Measurements from ENCODE around the gene DDX56.
"Not testable (repeated sequence)": the region's sequence is repeated elsewhere in the genome, so short reads cannot be mapped to it uniquely, and the experiment has no call there.

The DDX56 gene

DNA sequence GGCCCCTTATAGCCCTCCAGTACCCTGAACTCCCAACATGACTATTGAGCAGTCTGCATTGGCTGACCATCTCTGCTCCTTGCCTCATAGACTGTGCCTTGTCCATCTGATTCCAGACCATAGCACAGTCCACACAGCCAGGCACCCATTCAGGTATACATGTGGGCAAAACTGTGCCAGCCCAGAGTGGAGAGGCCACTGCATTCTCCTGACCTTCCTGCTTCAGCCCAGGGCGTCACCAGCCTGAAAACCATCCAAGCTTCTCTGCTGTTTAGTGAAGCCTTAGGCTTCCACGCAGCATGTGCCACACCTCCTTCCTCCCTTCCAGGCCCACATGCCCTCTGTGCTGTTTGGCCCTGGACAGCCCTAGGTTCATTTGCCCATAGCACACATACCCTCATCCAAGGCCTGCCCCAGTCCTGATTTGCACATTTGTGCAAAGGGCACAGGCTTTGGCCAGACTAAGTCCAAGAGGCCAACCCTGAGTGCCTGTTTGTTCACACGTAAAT, 10.5 kb downstream of the DDX56 start:
- no peak for DNase-seq

DNA sequence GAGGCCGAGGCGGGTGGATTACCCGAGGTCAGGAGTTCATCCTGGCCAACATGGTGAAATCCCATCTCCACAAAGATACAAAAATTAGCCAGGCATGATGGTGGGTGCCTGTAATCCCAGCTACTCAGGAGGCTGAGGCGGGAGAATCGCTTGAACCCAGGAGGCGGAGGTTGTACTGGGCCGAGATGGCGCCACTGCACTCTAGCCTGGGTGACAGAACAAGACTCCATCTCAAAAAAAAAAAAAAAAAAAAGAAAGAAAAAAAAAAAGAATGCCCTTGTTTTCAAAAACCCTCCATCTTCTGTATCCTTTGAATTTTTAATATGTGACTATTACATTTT, 11.1 kb downstream of the DDX56 start:
- H3K9me3 ChIP-seq (ENCODE audit: control insufficient read depth, low read length); H3K27me3 ChIP-seq (replicated peaks; ENCODE audit: control insufficient read depth, insufficient read depth, low read length, poor library complexity, severe bottlenecking); H3K4me1 ChIP-seq (ENCODE audit: control insufficient read depth, insufficient read depth, low read length, poor library complexity, severe bottlenecking); H3K4me3 ChIP-seq (ENCODE audit: insufficient read depth, low read depth, low read length, poor library complexity, severe bottlenecking); DNase-seq; H3K27ac ChIP-seq (ENCODE audit: insufficient read depth, low read length, poor library complexity, severe bottlenecking): not testable (repeated sequence)
- H3K36me3 ChIP-seq (ENCODE audit: control insufficient read depth, insufficient read depth, low read length), result peaks cover 36% of the 10 kb centered on the region

More for the DNA sequence above, 10.5 kb downstream of the DDX56 start:
- H3K4me1 ChIP-seq (ENCODE audit: control insufficient read depth, insufficient read depth, low read length, poor library complexity, severe bottlenecking), result no peaks in the 10 kb centered on the region
- H3K36me3 ChIP-seq (ENCODE audit: control insufficient read depth, insufficient read depth, low read length), result peaks cover 42% of the 10 kb centered on the region
- H3K4me3 ChIP-seq (ENCODE audit: insufficient read depth, low read depth, low read length, poor library complexity, severe bottlenecking), result no peak overlapping the region
- H3K9me3 ChIP-seq (ENCODE audit: control insufficient read depth, low read length), result no peaks in the 10 kb centered on the region
- H3K27me3 ChIP-seq (replicated peaks; ENCODE audit: control insufficient read depth, insufficient read depth, low read length, poor library complexity, severe bottlenecking), result no peaks in the 10 kb centered on the region
- H3K27ac ChIP-seq (ENCODE audit: insufficient read depth, low read length, poor library complexity, severe bottlenecking), result no peak overlapping the region

DNA sequence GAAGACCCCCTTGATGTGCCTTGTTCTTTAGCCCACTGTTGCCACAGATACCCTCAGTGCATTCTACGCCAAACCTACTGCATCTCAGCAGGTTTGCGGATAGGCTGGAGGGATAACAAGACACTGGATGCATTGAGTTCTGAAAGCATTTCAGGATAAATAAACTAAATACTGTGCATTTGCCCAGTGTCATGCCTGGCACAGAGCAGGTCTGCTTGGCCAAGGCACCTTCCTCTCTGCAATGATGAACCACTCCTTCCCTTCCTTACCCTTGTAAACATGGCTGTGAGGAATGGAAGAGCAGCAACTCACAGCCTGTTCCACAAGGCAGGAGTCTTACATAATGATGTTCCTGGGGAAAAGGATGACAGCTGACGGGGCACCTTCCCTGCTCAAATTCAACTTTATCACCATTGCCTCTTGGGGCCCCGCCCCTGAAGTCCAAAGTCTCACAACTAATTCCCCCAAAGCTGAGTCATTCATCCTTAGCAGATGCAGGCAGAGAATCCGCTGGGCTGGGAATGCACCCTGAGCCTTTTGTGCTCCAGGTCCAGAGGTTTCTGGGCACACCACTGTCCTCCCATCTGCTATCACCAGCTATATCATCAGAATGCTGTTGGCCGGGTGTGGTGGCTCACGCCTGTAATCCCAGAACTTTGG, 11.6 kb downstream of the DDX56 start:
- no peak overlapping the region for H3K4me3 ChIP-seq (ENCODE audit: insufficient read depth, low read depth, low read length, poor library complexity, severe bottlenecking)
- DNase-seq, result no peak
- H3K4me1 ChIP-seq (ENCODE audit: control insufficient read depth, insufficient read depth, low read length, poor library complexity, severe bottlenecking), result no peaks in the 10 kb centered on the region
- H3K36me3 ChIP-seq (ENCODE audit: control insufficient read depth, insufficient read depth, low read length), result peaks cover 31% of the 10 kb centered on the region
- H3K9me3 ChIP-seq (ENCODE audit: control insufficient read depth, low read length), result no peaks in the 10 kb centered on the region
- H3K27ac ChIP-seq (ENCODE audit: insufficient read depth, low read length, poor library complexity, severe bottlenecking), result no peak overlapping the region
- no peaks in the 10 kb centered on the region for H3K27me3 ChIP-seq (replicated peaks; ENCODE audit: control insufficient read depth, insufficient read depth, low read length, poor library complexity, severe bottlenecking)

DNA sequence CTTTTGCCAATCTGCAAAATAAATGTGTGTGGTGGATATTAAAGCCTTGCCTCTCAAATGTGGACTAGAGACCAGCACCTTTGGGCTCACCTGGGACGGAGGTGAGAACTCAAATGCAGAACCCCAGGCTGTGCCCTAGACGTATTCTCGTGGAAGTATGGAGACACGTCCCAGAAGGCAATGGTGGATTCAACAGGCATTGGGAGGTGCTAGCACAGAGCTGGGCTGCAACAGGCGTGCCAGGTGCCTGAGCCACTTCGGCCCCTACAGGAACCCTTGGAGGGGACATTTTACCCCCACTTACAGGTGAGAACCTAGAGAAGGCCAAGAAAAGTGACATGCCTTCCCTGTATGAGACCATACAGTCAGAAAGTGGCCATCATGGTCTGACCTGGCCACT, 12.2 kb downstream of the DDX56 start:
- H3K4me1 ChIP-seq (ENCODE audit: control insufficient read depth, insufficient read depth, low read length, poor library complexity, severe bottlenecking), result no peaks in the 10 kb centered on the region
- no peak for DNase-seq
- peaks cover 25% of the 10 kb centered on the region for H3K36me3 ChIP-seq (ENCODE audit: control insufficient read depth, insufficient read depth, low read length)
- H3K4me3 ChIP-seq (ENCODE audit: insufficient read depth, low read depth, low read length, poor library complexity, severe bottlenecking), result no peak overlapping the region
- H3K27me3 ChIP-seq (replicated peaks; ENCODE audit: control insufficient read depth, insufficient read depth, low read length, poor library complexity, severe bottlenecking), result no peaks in the 10 kb centered on the region
- no peaks in the 10 kb centered on the region for H3K9me3 ChIP-seq (ENCODE audit: control insufficient read depth, low read length)
- H3K27ac ChIP-seq (ENCODE audit: insufficient read depth, low read length, poor library complexity, severe bottlenecking), result no peak overlapping the region

DNA sequence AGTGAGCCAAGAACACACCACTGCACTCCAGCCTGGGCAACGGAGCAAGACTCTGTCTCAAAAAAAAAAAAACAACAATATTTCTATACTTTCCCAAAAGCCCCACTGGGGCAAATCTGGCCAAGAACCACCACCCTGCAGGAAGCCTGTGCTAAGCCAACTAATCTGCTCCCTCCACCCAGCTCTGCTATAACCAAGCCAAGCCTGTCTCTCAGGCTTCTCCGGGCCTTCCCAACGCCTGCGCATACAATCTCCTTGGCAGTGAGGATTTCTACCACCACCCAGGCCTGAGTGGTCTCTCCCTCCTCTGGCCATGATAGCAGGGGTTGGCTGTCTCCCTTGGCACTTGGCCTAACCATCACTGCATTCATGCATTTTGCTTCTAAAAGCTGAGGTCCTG, 14.2 kb downstream of the DDX56 start:
- no peaks in the 10 kb centered on the region for H3K9me3 ChIP-seq (ENCODE audit: control insufficient read depth, low read length)
- no peaks in the 10 kb centered on the region for H3K4me1 ChIP-seq (ENCODE audit: control insufficient read depth, insufficient read depth, low read length, poor library complexity, severe bottlenecking)
- DNase-seq, result no peak
- no peak overlapping the region for H3K4me3 ChIP-seq (ENCODE audit: insufficient read depth, low read depth, low read length, poor library complexity, severe bottlenecking)
- H3K27me3 ChIP-seq (replicated peaks; ENCODE audit: control insufficient read depth, insufficient read depth, low read length, poor library complexity, severe bottlenecking), result no peaks in the 10 kb centered on the region
- H3K27ac ChIP-seq (ENCODE audit: insufficient read depth, low read length, poor library complexity, severe bottlenecking), result no peak overlapping the region
- peaks cover 8% of the 10 kb centered on the region for H3K36me3 ChIP-seq (ENCODE audit: control insufficient read depth, insufficient read depth, low read length)

DNA sequence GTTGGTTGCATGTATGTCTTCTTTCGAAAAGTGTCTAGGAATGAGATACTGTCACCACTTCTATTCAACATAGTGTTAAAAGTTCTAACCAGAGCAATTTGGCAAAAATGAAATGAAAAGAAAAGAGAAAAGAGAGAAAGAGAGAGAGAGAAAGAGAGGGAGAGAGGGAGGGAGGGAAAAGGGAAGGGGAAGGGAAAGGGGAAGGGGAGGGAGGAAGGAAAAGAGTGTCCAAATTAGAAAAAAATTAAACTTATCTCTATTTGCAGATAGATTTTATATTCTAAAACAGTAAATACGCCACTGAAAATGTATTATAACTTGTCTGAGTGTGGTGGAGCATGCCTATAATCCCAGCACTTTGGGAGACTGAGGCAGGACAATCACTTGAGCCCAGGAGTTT, 16.2 kb downstream of the DDX56 start:
- Histone ChIP-seq H3K4me3 (ENCODE audit: insufficient read depth, low read depth, low read length, poor library complexity, severe bottlenecking) (no peak overlapping the region), H3K27ac (ENCODE audit: insufficient read depth, low read length, poor library complexity, severe bottlenecking) (no peak overlapping the region), H3K9me3 (ENCODE audit: control insufficient read depth, low read length) (no peaks in the 10 kb centered on the region), H3K36me3 (ENCODE audit: control insufficient read depth, insufficient read depth, low read length) (no peaks in the 10 kb centered on the region), H3K27me3 (replicated peaks; ENCODE audit: control insufficient read depth, insufficient read depth, low read length, poor library complexity, severe bottlenecking) (no peaks in the 10 kb centered on the region), H3K4me1 (ENCODE audit: control insufficient read depth, insufficient read depth, low read length, poor library complexity, severe bottlenecking) (no peaks in the 10 kb centered on the region)
- DNase-seq, result no peak

DNA sequence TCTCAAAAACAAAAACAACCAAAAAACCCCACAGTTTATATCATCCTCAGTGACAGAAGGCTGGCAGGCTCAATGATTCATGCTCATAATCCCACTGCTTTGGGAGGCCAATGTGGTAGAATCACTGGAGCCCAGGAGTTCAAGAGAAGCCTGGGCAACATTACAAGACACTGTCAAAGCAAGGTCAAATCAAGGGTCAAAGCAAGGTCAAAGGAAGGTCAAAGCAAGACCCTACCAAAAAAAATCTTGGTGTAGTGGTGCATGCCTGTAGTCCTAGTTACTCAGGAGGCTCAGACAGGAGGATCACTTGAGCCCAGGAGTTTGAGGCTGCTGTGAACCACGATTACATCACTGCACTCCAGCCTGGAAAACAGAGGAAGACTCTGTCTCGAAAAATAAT, 18.4 kb downstream of the DDX56 start:
- DNase-seq, result no peak

DNA sequence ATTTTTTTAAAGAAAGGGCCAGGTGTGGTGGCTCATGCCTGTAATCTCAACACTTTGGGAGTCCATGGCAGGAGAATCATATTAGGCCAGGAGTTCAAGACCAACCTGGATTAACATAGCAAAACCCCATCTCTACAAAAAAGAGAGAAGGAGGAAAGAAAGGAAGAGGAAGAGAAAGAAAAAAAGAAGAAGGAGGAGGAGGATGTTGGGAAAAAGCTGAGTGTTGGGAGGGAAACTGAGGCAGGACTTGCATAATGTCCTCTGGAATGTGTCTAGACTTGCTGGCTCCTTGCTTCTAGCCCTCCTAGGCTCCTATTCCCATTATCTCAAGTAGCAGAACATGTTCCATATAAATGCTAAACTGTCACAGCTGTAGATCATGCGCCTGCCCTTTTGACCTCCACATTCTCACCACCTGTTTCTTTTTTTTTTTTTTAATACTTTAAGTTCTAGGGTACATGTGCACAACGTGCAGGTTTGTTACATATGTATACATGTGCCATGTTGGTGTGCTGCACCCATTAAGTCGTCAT, 21.2 kb downstream of the DDX56 start:
- H3K36me3 ChIP-seq (ENCODE audit: control insufficient read depth, insufficient read depth, low read length); H3K27me3 ChIP-seq (replicated peaks; ENCODE audit: control insufficient read depth, insufficient read depth, low read length, poor library complexity, severe bottlenecking); H3K4me3 ChIP-seq (ENCODE audit: insufficient read depth, low read depth, low read length, poor library complexity, severe bottlenecking); H3K27ac ChIP-seq (ENCODE audit: insufficient read depth, low read length, poor library complexity, severe bottlenecking); H3K9me3 ChIP-seq (ENCODE audit: control insufficient read depth, low read length); H3K4me1 ChIP-seq (ENCODE audit: control insufficient read depth, insufficient read depth, low read length, poor library complexity, severe bottlenecking); DNase-seq: not testable (repeated sequence)

More for the DNA sequence above, 18.4 kb downstream of the DDX56 start:
- H3K27ac ChIP-seq (ENCODE audit: insufficient read depth, low read length, poor library complexity, severe bottlenecking), result no peak overlapping the region
- no peak overlapping the region for H3K4me3 ChIP-seq (ENCODE audit: insufficient read depth, low read depth, low read length, poor library complexity, severe bottlenecking)
- no peaks in the 10 kb centered on the region for H3K9me3 ChIP-seq (ENCODE audit: control insufficient read depth, low read length)
- no peaks in the 10 kb centered on the region for H3K27me3 ChIP-seq (replicated peaks; ENCODE audit: control insufficient read depth, insufficient read depth, low read length, poor library complexity, severe bottlenecking)
- H3K4me1 ChIP-seq (ENCODE audit: control insufficient read depth, insufficient read depth, low read length, poor library complexity, severe bottlenecking), result no peaks in the 10 kb centered on the region
- H3K36me3 ChIP-seq (ENCODE audit: control insufficient read depth, insufficient read depth, low read length), result no peaks in the 10 kb centered on the region

DNA sequence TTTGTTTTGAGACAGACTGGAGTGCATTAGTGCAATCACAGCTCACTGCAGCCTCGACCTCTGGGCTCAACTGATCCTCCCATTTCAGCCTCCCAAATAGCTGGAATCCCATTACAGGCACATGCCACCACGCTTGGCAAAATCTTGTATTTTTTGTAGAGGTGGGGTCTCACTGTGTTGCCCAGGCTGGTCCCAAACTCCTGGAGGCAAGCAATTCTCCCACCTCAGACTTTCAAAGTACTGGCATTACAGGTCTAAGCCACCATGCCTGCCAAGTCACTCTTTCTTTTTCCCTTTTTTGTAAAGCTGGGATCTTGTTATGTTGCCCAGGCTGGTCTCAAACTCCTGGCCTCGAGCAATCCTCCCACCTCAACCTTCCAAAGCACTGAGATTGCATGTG, 24.3 kb downstream of the DDX56 start:
- no peak for DNase-seq
- Histone ChIP-seq H3K27me3 (replicated peaks; ENCODE audit: control insufficient read depth, insufficient read depth, low read length, poor library complexity, severe bottlenecking) (no peaks in the 10 kb centered on the region), H3K4me1 (ENCODE audit: control insufficient read depth, insufficient read depth, low read length, poor library complexity, severe bottlenecking) (no peaks in the 10 kb centered on the region), H3K4me3 (ENCODE audit: insufficient read depth, low read depth, low read length, poor library complexity, severe bottlenecking) (no peak overlapping the region), H3K9me3 (ENCODE audit: control insufficient read depth, low read length) (no peaks in the 10 kb centered on the region), H3K27ac (ENCODE audit: insufficient read depth, low read length, poor library complexity, severe bottlenecking) (no peak overlapping the region), H3K36me3 (ENCODE audit: control insufficient read depth, insufficient read depth, low read length) (no peaks in the 10 kb centered on the region)

DNA sequence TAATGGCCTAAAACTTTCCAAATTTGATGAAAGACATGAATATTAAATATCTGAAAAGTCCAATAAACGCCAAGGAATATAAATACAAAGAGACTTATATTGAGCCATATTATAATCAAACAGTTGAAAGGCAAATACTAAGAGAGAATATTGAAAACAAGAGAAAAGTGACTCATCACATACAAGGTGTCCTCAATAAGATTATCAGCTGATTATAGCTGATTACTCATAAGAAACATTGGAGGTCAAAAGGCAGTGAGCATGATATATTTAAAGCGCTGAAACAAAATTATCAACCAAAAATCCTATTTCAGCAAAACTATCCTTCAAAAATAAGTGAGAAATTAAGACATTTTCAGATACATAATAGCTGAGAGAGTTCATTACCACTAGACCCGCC, 24.8 kb downstream of the DDX56 start:
- no peak overlapping the region for H3K4me3 ChIP-seq (ENCODE audit: insufficient read depth, low read depth, low read length, poor library complexity, severe bottlenecking)
- H3K27me3 ChIP-seq (replicated peaks; ENCODE audit: control insufficient read depth, insufficient read depth, low read length, poor library complexity, severe bottlenecking), result no peaks in the 10 kb centered on the region
- H3K9me3 ChIP-seq (ENCODE audit: control insufficient read depth, low read length), result no peaks in the 10 kb centered on the region
- no peaks in the 10 kb centered on the region for H3K4me1 ChIP-seq (ENCODE audit: control insufficient read depth, insufficient read depth, low read length, poor library complexity, severe bottlenecking)
- H3K27ac ChIP-seq (ENCODE audit: insufficient read depth, low read length, poor library complexity, severe bottlenecking), result no peak overlapping the region
- no peak for DNase-seq
- no peaks in the 10 kb centered on the region for H3K36me3 ChIP-seq (ENCODE audit: control insufficient read depth, insufficient read depth, low read length)

Data from effector memory CD4-positive, alpha-beta T cell (primary cell).